ENCODE results near the gene TSPOAP1. TPM values are rescaled to one million over a fixed set of nuclear protein-coding genes. Genes with fewer than 3 reads are reported as not detected.

The TSPOAP1 gene
- total RNA-seq, 2 donors from 2014 or later: 6.1 to 7.9 TPM

DNA sequence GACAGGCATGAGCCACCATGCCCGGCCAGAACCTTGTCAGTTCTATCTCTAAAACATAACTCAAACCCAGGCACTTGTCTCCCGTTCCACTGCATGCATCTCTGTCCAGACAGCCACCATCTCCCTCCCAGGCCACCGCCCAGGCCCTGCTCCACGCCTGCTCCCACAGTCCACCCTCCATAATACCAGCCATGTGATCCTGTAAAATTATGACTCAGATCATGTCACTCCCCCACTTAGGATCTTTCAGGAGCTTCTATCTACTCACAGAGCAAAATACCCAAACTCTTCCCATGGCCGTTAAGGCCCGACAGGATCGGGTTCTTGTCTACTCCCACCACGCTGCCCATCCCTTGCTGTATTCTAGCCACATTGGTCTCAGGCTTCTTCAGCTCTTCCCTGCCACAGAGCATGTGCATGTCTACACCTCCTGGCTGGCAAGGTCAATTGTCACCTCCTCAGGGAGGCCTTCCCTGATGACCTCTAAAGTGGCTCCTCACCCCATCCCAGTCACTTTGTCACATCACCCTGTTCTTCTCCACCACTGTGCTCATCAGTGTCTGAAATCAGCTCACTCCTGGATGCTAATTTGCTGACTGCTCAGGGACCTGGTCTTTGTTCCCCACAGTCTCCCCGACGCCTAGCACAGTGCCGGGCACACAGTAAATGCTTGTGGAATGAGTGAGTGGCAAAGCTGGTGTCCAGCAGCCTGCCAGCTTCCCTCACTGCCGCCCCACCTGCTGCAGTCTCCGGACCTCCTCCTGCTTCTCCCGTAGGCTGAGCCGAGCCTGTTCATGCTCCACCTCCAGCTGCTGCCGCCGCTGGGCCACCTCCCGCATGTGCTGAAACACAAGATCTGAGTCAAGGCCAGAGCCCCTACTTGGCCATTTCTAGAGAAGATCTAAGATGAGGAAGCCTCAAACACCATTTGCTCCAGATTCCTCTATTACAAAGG lies 6.7 kb downstream of the TSPOAP1 start:
- intact Hi-C loops (cut with DNase I, micrococcal nuclease): no loop called here
- ATAC-seq: no peak
- no peak for DNase-seq

DNA sequence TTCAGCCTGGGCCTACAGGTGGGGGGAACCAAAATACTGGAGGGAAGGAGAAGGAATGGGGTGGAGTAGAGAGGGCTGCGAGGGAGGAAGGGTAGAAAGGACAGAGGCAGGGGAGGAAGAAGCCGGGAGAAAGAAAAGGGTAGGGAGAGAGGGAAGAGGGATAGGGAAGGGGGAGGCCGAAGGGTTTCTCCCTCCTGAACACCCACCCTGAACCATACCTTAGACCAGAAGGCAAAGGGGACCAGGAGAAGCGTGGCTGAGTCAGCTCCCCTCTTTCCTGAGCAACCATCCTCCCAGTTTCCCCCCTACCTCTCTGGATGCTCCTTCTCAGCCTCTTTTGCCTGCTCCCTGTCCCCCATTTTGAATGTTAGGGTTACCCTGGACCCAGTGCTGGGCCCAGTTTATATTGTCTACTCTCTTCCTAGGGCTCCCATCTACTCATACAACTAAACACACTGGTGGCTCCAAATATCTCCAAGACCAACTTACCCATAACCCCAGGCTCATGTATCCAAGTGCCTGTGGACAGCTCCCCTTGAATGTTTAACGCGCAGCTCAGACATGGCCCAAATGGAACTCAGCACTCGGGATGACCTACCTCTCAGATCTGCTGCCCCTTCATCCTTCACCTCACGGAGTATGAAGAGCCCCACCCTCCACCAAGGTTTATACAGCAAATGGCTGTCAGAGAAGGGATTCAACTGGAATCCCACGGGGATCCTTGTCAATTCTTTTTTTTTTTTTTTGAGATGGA lies 7.8 kb downstream of the TSPOAP1 start:
- DNase-seq (peak in 1 of 2 donors; percentile 10), ATAC-seq (no peak)
- intact Hi-C loops (cut with DNase I, micrococcal nuclease): no loop called here

DNA sequence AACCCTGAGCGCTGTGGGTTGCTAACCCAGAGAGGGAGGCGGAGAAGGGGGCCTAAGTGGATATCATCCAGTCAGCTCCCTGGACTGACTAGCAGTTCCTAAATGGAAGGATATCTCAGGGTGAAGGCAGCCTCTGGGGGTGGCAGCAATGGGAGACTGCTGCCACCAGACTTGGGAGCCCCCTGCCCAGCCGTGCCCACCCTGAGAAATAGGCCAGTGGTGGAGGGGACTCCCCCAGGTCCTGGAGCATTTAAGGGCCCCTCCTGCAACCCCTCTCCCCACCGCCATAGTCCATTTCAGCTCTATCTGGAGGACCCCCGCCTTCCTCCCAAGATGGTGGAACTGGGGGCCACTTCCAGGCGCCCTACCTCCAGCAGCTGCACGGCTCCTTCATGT lies 8.4 kb downstream of the TSPOAP1 start:
- peak in 1 of 2 donors; percentile 12 for DNase-seq
- intact Hi-C loops (cut with DNase I, micrococcal nuclease): no loop called here
- no peak for ATAC-seq

DNA sequence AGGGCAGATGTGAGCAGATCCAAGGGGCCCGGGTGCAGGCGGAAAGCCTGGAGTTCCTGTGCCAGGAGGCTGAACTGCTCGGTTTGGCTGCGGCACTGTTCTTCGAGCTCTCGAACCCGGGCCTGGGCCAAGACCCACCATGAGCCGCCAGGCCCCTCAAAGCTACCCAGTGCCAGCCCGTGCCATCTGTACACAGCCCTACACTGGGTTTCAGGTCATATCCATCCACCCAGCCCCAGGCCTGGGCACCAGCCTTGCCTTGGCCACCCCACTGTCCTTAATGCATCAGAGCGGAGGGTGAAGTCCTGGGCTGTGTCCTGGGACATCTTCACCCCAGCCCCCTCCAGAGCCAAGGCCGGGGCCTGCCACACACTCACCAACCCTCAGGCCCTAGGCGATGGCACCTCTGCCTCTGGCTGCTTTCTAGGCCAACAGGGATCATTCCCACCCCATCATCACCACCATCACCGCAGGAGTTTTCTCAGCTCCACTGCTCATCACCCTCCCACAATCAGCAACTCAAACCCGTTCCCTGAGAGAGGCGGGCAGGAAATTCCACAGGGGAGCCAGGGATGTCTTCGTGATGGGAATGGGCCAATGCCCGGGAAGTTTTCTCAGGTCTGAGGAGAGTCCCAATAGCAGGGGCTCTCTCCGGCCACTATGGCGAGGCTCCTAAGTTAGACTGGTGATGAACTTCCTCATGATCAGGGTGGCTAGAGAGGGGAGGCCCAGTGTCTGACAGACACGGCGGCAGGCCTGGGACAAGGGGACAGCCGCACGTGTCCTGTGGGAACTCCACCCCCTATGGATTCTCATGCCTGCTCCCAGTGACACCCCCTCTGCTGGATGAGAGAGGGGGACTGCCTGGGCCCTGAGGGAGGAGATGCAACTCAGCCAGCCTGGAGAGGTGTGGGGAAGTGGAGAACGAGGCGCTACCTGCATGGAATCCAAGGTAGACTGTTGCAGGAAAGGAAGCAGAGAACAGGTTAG lies 9.1 kb downstream of the TSPOAP1 start:
- intact Hi-C loops (cut with DNase I, micrococcal nuclease): no loop called here
- DNase-seq: peak in 1 of 2 donors; percentile 15
- ATAC-seq: no peak

DNA sequence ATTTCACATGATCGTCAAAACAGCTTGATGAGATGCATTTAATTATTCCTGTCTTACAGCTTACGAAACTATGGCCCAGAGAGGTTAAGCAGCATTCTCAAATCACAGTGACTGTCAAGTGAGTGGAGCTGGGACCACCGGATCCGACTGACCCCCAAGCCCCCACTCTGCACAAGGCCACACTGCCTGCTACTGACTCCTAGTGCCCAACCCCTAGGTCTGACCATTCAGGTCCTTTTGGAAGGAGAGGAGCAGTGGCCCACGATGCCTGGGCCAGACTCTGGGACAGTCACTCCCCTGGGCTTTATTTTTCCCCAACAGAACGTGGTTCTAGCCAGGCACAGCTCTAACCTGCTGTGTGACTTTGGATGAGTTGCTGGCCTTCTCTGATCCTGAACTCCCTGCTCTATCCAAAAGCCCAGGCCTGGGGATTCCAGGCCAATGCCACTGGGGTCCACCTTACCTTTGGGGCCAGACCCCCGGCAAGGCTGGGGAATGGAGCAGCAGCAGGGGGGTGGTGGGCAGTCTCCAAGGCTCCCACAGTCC lies 9.9 kb downstream of the TSPOAP1 start:
- intact Hi-C loops (cut with DNase I, micrococcal nuclease): no loop called here
- DNase-seq: no peak
- ATAC-seq: no peak

DNA sequence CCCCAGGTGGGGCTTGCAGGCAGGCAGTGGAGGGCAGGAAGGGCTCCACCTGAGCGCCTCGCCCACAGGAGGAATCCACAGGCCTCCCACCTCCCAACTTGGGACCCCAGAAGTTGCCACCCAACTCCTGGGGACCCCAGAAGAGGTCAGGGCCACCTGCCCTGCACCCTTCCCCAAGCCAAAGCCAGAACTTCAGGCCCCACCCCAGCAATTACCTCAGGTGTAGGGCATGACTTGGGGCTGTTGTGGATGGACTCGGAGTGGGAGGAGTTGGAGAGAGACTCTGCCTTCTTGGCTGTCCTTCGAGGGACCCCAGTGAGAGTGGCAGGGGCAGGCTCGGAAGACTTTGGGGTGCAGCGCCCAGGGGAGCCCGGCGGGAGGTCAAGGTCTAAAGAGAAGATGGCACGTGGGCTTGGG lies 10.5 kb downstream of the TSPOAP1 start:
- no peak for ATAC-seq
- intact Hi-C loops (cut with DNase I, micrococcal nuclease): no loop called here
- no peak for DNase-seq

DNA sequence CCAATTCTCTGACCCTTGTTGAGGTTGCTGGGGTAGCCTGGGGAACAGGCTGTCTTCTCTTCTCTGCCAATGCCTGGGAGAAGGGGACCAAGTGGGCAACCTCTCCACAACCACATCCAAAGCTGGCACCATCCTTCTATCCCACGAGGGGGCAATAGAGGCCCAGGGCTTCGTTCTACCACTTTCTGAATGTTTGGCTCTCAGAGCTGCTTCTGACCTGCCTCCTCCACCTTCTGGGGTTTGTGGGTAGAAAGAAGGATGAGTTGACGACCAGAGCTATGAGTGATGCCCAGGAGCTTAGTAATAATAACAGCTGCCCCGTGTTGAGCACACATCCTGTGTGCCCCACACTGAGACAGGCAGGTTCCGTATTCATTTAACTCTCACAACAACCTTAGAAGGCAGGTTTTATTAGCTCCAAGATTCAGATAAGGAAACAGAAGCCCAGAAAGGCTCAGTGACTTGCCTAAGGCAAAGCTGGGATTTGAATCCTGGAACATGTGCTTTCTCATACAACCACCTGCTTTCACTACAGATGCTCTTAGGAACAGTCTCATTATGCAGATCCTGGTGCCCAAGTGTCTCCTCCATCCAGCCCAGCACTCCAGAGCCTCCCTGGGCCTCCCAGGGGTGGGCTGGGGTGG lies 11.1 kb downstream of the TSPOAP1 start:
- DNase-seq (peak; percentile 31 to 62), ATAC-seq (peak; percentile 93)
- intact Hi-C loops (cut with DNase I, micrococcal nuclease): no loop called here

DNA sequence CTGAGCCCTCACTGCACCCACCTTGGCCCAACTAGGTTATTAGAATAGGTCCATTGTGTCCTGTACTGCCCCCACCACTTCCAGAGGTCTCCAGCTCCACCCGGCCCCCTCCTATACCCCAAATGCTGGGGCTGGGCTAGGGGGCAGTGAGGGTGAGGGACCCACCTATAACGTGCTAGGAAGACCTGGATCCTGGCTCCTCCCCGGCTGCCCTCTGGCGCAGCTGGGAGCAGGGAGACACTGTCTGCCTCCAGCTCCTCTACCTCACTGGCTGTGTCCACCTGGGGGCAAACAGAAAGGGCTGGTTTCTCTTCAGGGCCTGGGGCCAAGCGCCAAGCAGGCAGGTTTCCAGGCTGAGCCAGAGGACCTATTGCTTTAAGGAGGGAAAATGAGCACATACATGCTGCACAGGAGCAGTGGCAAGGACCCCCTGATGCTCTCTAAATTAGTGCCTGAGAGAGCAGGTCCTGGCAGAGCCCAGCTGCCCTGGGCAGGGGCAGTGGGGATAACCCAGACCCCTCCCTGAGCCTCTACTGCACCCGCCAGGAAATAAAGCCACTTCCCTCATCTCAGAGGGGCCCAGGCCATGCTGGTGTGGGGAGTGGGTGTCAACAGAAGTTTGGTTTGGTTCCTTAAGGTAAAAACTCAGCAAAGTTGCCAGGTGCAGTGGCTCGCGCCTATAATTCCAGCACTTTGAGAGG lies 12.2 kb downstream of the TSPOAP1 start:
- no peak for ATAC-seq
- peak in 1 of 2 donors; percentile 12 for DNase-seq
- intact Hi-C loops (cut with DNase I, micrococcal nuclease): no loop called here

DNA sequence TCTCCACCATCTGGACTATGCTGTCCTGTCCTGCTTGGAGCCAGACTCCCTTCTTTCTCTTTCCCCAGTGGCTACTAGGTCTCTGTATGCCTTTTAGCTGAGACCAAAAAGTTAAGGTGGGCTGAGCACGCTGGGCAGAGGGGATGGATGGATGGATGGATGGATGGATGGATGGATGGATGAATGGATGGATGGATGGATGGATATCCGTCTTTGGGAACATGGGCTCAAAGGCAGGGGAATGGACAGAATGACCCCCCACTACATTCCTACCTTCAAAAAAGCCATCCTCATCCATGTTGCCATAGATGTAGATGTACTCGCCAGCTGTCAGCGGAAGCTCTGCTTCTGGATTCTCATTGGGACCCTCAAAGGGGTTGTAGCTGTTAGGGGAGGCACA lies 12.8 kb downstream of the TSPOAP1 start:
- no peak for ATAC-seq
- DNase-seq: no peak
- intact Hi-C loops (cut with DNase I, micrococcal nuclease): no loop called here

DNA sequence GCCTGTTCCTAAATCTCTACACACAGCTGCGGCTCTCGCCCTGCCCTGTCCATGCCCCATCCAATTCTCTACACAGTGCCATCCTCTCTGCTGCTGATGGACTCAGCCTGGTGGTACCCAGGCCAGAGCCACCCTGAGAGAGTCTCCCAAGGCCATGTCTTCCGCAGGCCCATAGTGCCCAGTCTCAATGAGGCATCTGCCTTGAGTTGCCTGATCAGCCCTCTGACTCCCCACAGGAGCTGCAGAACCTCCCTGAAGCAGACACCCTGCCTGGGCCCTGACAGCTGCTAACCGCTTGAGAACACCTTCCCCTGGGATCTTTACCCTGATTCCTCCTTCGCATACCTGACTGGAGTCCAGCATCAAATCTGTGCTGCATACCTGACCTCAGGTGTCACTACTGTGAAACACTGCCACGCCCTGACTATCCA lies 13.3 kb downstream of the TSPOAP1 start:
- no peak for DNase-seq
- intact Hi-C loops (cut with DNase I, micrococcal nuclease): no loop called here

DNA sequence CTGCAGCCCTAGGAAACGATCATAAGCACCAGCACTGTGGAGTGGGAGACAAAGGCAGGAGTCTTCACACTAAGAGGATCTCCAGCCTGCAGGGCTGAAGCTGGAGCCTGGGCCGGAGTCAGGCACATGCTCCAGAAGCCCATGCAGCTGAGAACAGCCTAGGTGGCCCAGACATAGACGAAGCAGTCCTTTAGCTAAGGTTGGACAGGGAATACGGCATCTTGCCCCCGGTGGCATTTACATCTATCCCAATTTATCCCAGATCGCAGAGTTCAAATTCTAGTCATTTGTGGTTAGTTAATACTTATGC lies 13.9 kb downstream of the TSPOAP1 start:
- DNase-seq: peak in 1 of 2 donors; percentile 5

More for the DNA sequence above, 13.3 kb downstream of the TSPOAP1 start:
- ATAC-seq: no peak

DNA sequence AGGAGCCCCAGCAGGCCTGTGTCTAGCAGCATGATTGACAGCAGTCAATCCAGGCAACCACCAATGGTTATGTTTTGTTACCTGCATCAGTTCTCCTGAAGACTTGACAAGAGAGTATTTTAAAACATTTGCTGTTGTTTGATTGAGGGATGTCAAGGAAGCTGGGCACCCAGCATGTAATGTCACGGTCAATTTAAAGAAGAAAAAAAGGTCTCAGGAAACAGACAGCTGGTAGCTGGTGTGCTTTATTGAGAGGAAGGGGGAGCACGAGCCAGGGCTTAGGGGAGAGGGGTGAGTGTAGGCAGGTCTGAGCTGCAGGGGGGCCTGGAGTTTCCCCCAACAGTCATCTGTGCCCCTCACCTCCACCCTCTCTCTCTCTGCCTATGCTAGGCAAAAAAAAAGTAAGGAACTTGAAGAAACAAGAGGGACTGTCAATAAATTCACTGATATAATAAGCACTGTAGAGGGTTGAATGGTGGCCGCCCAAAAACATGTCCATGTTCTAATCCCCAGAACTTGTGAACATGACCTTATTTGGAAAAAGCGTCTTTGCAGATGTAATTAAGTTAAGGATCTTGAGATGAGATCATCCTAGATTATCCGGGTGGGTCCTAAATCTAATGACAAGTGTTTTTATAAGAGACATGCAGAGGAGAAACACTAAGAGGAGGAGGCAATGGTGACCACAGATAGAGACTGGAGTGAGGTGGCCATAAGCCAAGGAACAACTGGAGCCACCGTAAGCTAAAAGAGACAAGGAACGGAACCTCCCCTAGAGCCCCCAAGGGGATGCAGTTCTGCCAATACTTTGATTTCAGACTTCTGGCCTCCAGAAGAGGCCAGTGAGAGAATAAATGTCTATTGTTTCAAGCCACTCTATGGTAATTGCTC lies 14.5 kb downstream of the TSPOAP1 start:
- no peak for DNase-seq
- intact Hi-C loops (cut with DNase I, micrococcal nuclease): no loop called here
- ATAC-seq: no peak

More for the DNA sequence above, 13.9 kb downstream of the TSPOAP1 start:
- ATAC-seq: no peak
- intact Hi-C loops (cut with DNase I, micrococcal nuclease): no loop called here

DNA sequence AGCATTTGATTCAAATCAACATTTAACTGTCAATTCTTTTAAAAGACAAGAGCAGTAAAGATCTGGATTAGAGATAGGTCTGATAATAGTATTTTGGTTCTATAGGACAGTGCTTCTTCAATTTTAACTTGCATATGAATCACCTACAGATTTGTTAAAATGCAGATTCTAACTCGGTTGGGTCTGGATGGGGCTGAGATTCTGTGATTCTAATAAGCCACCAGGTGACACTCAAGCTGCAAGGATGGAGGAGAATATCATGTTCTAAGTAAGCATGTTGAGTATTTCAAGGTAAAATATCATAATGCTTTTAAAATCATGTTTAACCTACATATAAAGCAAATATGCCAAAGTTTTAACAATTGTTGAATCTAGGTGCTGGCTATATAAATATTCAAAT lies 15.8 kb downstream of the TSPOAP1 start:
- ATAC-seq (no peak), DNase-seq (no peak)
- intact Hi-C loops (cut with DNase I, micrococcal nuclease): no loop called here

DNA sequence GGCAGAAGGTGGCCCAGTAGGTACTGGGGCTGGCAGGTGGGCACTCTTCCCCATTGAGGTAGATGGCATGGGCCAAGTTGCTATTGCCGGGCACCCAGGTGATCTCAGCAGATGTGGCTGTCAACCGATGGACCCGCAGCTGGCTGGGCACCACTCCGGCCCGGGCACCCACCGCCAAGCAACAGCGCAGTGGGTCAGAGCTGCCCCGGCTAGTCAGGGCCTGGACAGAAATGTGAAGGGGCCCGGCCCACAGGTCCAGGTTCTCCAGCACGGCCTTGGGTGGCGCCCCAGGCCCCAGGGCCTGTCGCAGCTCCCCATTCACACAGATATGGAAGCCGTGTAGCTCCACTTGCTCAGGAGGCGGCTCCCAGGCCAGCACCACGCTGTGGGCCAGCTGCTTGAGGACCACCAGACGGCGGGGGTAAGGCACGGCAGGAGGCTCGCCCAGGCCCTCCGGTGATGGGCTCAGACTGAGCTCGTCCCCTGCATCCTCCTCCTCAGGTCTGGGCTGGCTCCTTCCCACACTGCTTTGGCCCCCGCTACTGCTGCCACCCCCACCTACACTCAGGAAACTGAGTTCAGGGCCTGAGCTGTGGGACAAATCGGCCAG lies 16.5 kb downstream of the TSPOAP1 start:
- intact Hi-C loops (cut with DNase I, micrococcal nuclease): no loop called here
- no peak for ATAC-seq
- no peak for DNase-seq

DNA sequence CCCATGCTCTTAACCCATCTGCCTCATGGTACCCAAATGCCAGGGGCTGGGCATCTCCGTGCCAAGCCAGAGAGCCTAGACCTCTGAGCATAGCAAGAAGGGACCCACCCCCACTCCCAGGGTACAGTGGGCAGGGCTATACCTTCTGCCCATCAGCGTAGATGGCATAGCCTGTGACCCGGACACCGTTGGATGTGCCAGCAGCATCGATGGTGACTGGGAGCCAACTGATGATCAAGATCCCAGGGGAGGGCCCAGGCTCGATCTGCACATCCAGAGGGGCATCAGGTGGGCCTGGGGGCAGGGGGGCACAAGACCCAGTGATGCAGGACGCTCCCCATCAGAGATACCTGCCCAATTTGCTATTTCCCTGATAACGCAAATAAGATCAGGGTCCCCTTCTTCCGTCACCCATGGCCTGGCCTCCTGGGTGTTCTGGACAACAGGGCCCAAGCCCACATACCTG lies 17.1 kb downstream of the TSPOAP1 start:
- ATAC-seq (no peak), DNase-seq (no peak)
- intact Hi-C loops (cut with DNase I, micrococcal nuclease): no loop called here

Data from left colon (tissue), 2 donors.